Endothelial cell of umbilical vein (primary cell): ENCODE measurements around the gene SLC7A10. TPM values are rescaled to one million over a fixed set of nuclear protein-coding genes. Genes with fewer than 3 reads are reported as not detected.

Source experiments
- BruUV-seq: library from RNA; stranded (reverse); fragments of 400-500 nt; replicated peaks from 2 replicates; lab custom pipeline; 2021; lab: Mats Ljungman, UMichigan
- CTCF ChIA-PET: fragments of 300-600, 350-600 bp; sonication (Branson Sonifier 250); formaldehyde crosslinking; loops from one replicate; lab custom pipeline; 2021; ENCODE audit warnings: antibody characterized with exemption, inconsistent platforms; lab: Charles Lee
- POLR2A ChIA-PET: fragments of 300-600, 350-600 bp; sonication (Branson Sonifier 250); formaldehyde crosslinking; loops from one replicate; lab custom pipeline; 2021; ENCODE audit warnings: antibody characterized with exemption, inconsistent platforms; lab: Charles Lee
- DNase-seq: peaks from one replicate; pipeline ENCODE4 v3.0.0-alpha.2; 2011; ENCODE audit warnings: low read depth, low spot score
- FAIRE-seq: peaks from 2 replicates; lab custom pipeline; 2011; peaks lifted over from hg19 to GRCh38; lab: Jason Lieb, UNC
- H2AFZ ChIP-seq: 2 replicates; pipeline ENCODE4 v1.6.0; 2012; ENCODE audit warnings: low read depth, low read length, control low read depth, inconsistent platforms
- H3K27ac ChIP-seq: 2 replicates; pipeline ENCODE4 v1.5.1; 2011; ENCODE audit warnings: low read depth, mild to moderate bottlenecking, control low read depth, low read length, moderate library complexity; ENCODE audit not compliant: insufficient read depth
- H3K27me3 ChIP-seq, 2 experiments: 2 replicates each; pipeline versions ENCODE4 v1.6.0 to v1.6.1; 2011; ENCODE audit warnings: low read length in 2 of 2, mixed read lengths in 1 of 2; ENCODE audit not compliant: control insufficient read depth in 2 of 2, insufficient read depth in 2 of 2
- H3K36me3 ChIP-seq, 2 experiments: 2 replicates in 1 of 2; 3 replicates in 1 of 2; pipeline ENCODE4 v1.5.1; 2011; ENCODE audit warnings: low read length in 2 of 2, mild to moderate bottlenecking in 1 of 2, moderate library complexity in 1 of 2; ENCODE audit not compliant: control insufficient read depth in 2 of 2, insufficient read depth in 2 of 2; ENCODE audit errors: extremely low read depth in 1 of 2
- H3K4me1 ChIP-seq: 3 replicates; pipeline ENCODE4 v1.5.1; 2011; ENCODE audit warnings: mild to moderate bottlenecking, low read length; ENCODE audit not compliant: control insufficient read depth, insufficient read depth; ENCODE audit errors: extremely low read depth
- H3K4me2 ChIP-seq: 2 replicates; pipeline ENCODE4 v1.6.1; 2011; ENCODE audit warnings: low read length, control low read depth, mixed read lengths; ENCODE audit not compliant: insufficient read depth
- H3K4me3 ChIP-seq, 3 experiments: fragments of 200-600 bp in 1 of 3; sonication (generic), shearing (Covaris generic) in 1 of 3; replicated peaks in 1 of 3; 2 replicates each; pipeline ENCODE4 v1.5.1; 2011 to 2016; ENCODE audit warnings: control low read depth in 3 of 3, low read length in 3 of 3, mild to moderate bottlenecking in 2 of 3, inconsistent platforms in 1 of 3, low read depth in 1 of 3, moderate library complexity in 1 of 3; ENCODE audit not compliant: insufficient read depth in 1 of 3
- H3K79me2 ChIP-seq: 2 replicates; pipeline ENCODE4 v1.6.0; 2012; ENCODE audit warnings: low read length, inconsistent platforms; ENCODE audit not compliant: control insufficient read depth, insufficient read depth
- H3K9ac ChIP-seq: replicated peaks from 2 replicates; pipeline ENCODE3; 2011; ENCODE audit warnings: low read length, control low read depth; ENCODE audit not compliant: insufficient read depth; ENCODE audit errors: extremely low read depth
- H3K9me1 ChIP-seq: replicated peaks from 3 replicates; pipeline ENCODE4 v1.6.0; 2011; ENCODE audit warnings: mild to moderate bottlenecking, low read length; ENCODE audit not compliant: control insufficient read depth, insufficient read depth; ENCODE audit errors: extremely low read depth
- H3K9me3 ChIP-seq: replicated peaks from 2 replicates; pipeline ENCODE4 v1.5.1; 2012; ENCODE audit warnings: low read length, inconsistent platforms; ENCODE audit not compliant: control insufficient read depth, insufficient read depth
- H4K20me1 ChIP-seq: replicated peaks from 2 replicates; pipeline ENCODE3; 2011; ENCODE audit warnings: mild to moderate bottlenecking, low read length; ENCODE audit not compliant: control insufficient read depth, insufficient read depth; ENCODE audit errors: extremely low read depth
- EZH2 ChIP-seq: IDR thresholded peaks from 2 replicates; pipeline ENCODE4 v1.6.1; 2012; ENCODE audit warnings: borderline replicate concordance, low read depth, mild to moderate bottlenecking, moderate library complexity, low read length, inconsistent platforms; ENCODE audit not compliant: severe bottlenecking
- FOS ChIP-seq: IDR thresholded peaks from 2 replicates; pipeline ENCODE4 v1.6.1; 2011; ENCODE audit warnings: mild to moderate bottlenecking, low read length, moderate library complexity, borderline replicate concordance; ENCODE audit not compliant: insufficient read depth
- GATA2 ChIP-seq: IDR thresholded peaks from 2 replicates; pipeline ENCODE4 v1.7.0; 2011; ENCODE audit warnings: low read depth, mild to moderate bottlenecking, moderate library complexity, mixed read lengths, low read length; ENCODE audit not compliant: insufficient read length, insufficient read depth
- JUN ChIP-seq: IDR thresholded peaks from 2 replicates; pipeline ENCODE4 v1.6.1; 2011; ENCODE audit warnings: borderline replicate concordance, low read depth; ENCODE audit not compliant: insufficient read length, insufficient read depth
- MYC ChIP-seq: IDR thresholded peaks from one replicate; pipeline ENCODE4 v1.6.1; 2011; ENCODE audit warnings: mild to moderate bottlenecking, low read depth, low read length
- POLR2A ChIP-seq: IDR thresholded peaks from 2 replicates; pipeline ENCODE4 v1.6.1; 2012; ENCODE audit warnings: low read depth, mild to moderate bottlenecking, control low read depth, low read length
- POLR2AphosphoS5 ChIP-seq: IDR thresholded peaks from 2 replicates; pipeline ENCODE4 v1.6.1; 2012; ENCODE audit warnings: low read depth, mild to moderate bottlenecking, control low read depth, low read length, moderate library complexity; ENCODE audit not compliant: insufficient read depth
- dilution Hi-C: fragments of 300-500 bp; cut with MboI; formaldehyde crosslinking; loops from one replicate; pipeline ENCODE4 v1.15.0; 2019; ENCODE audit warnings: low sequenced_read_pairs; ENCODE audit not compliant: extremely low pct_ligation_motif_present
- intact Hi-C: fragments of 100-400 bp; cut with micrococcal nuclease; formaldehyde crosslinking; loops from one replicate; pipeline ENCODE4 v1.10.0; 2022
- polyA plus RNA-seq, 4 experiments: library from polyadenylated mRNA; depleted of rRNA in 3 of 4; stranded (reverse) in 3 of 4; unstranded in 1 of 4; fragments of >200 nt; gene quantifications; 2 replicates each; pipeline versions ENCODE4 v1.2.1 to v1.2.3, GENCODE V29; 2011 to 2012; ENCODE audit warnings: missing spikeins in 1 of 4
- total RNA-seq: library from RNA; stranded (reverse); gene quantifications from 2 replicates; pipeline ENCODE4 v1.2.3, GENCODE V29; 2021
- TF ChIP-seq, protein P1 (sequence below): IDR thresholded peaks from 2 replicates; pipeline ENCODE4 v1.6.1; 2011; ENCODE audit not compliant: insufficient read depth, insufficient read length
- TF ChIP-seq, protein P2 (sequence below), 2 donors: IDR thresholded peaks; 1 replicate in 1 of 2; 2 replicates in 1 of 2; pipeline ENCODE4 v1.5.1; 2011; ENCODE audit warnings: low read length in 2 of 2, mild to moderate bottlenecking in 2 of 2, moderate library complexity in 2 of 2, control low read depth in 1 of 2, inconsistent platforms in 1 of 2, low read depth in 1 of 2; ENCODE audit not compliant: insufficient read depth in 1 of 2; ENCODE audit errors: extremely low read depth in 1 of 2

Gene SLC7A10
- total and polyA plus RNA-seq, 2 donors (not counting 3 experiments of a cell fraction or from before 2014, with no cell fraction given), result not detected

DNA sequence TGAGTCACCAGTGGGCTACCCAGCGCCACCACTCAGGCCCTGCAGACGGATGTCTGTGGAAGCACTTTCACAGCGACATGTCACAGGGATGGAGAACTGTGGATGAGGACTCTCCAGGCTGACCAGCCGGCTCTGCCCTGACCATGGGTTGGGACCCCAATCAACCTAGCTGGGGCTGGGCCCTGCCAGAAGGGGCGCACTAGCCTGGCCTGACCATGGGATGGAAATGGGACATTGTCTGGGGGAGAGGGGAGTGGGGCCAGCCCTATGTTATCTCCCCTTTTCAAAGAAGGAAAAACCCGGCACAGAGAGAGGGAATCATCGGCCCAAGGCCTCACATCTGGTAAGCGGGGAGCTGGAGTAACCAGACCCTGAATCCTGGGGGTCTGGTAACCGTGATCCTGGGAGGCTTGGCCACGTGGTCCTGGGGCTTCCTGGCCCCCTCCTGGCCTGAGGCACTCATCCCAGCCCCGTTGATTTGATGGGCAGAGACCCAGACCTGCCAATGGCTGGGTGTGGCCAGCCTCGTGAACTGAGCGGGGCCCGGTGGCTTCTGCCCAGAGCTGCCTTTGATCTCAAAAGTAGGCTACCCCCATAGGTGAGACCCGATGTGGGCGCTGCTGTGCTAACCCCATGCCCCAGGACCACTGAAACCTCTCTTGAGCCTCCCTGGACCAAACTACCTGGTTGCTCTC lies 11.2 kb upstream of the SLC7A10 start:
- Histone ChIP-seq H3K9me1 (no peaks in the 10 kb centered on the region), H2AFZ (no peak overlapping the region), H3K36me3 (no peaks in the 10 kb centered on the region), H3K9ac (no peak overlapping the region), H4K20me1 (no peaks in the 10 kb centered on the region), H3K27ac (no peak overlapping the region), H3K27me3 (no peaks in the 10 kb centered on the region), H3K4me3 (no peak overlapping the region), H3K4me2 (no peak overlapping the region), H3K9me3 (no peaks in the 10 kb centered on the region), H3K4me1 (no peaks in the 10 kb centered on the region), H3K79me2 (no peaks in the 10 kb centered on the region)
- intact Hi-C loops (no loop called here), dilution Hi-C loops (no loop called here)
- POLR2A ChIA-PET, result no interaction called here
- BruUV-seq, result no TSS peak
- CTCF ChIA-PET, result interaction anchor here (0.8 to 9.5 kb wide), 11 partner anchors 13 to 533 kb away, joined by 3 to 181 read pairs (median 17); partner anchors contain the start of gene CEBPA
- TF ChIP-seq FOS, result no peak
- no peak for TF ChIP-seq MYC
- TF ChIP-seq, protein P1, sequence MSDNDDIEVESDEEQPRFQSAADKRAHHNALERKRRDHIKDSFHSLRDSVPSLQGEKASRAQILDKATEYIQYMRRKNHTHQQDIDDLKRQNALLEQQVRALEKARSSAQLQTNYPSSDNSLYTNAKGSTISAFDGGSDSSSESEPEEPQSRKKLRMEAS, result no peak
- no peak for TF ChIP-seq JUN
- no peak for TF ChIP-seq POLR2AphosphoS5
- TF ChIP-seq EZH2, result no peak
- TF ChIP-seq, protein P2, sequence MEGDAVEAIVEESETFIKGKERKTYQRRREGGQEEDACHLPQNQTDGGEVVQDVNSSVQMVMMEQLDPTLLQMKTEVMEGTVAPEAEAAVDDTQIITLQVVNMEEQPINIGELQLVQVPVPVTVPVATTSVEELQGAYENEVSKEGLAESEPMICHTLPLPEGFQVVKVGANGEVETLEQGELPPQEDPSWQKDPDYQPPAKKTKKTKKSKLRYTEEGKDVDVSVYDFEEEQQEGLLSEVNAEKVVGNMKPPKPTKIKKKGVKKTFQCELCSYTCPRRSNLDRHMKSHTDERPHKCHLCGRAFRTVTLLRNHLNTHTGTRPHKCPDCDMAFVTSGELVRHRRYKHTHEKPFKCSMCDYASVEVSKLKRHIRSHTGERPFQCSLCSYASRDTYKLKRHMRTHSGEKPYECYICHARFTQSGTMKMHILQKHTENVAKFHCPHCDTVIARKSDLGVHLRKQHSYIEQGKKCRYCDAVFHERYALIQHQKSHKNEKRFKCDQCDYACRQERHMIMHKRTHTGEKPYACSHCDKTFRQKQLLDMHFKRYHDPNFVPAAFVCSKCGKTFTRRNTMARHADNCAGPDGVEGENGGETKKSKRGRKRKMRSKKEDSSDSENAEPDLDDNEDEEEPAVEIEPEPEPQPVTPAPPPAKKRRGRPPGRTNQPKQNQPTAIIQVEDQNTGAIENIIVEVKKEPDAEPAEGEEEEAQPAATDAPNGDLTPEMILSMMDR (IDR thresholded peaks at IDR 0.05; ENCODE audit: extremely low read depth in 1 of 2, insufficient read depth in 1 of 2, low read depth in 1 of 2, low read length in 2 of 2), result no peak
- TF ChIP-seq GATA2, result no peak
- no peak for TF ChIP-seq POLR2A
- FAIRE-seq (no peak), DNase-seq (no peak)
